Loucy (cell line): Measurements from ENCODE around the gene MYCBP.

Experiments
- EZH2phosphoT487 ChIP-seq: fragments of 200-600 bp; IDR thresholded peaks from 2 replicates; pipeline ENCODE4 v1.6.1; 2018; ENCODE audit warnings: antibody characterized with exemption, mild to moderate bottlenecking, moderate library complexity, borderline replicate concordance
- TF ChIP-seq, protein P1 (sequence below): fragments of 200-600 bp; sonication (generic); conservative IDR thresholded peaks from 2 replicates; pipeline ENCODE4 v1.5.1; 2014; ENCODE audit warnings: mild to moderate bottlenecking, antibody characterized with exemption, low read length

DNA sequence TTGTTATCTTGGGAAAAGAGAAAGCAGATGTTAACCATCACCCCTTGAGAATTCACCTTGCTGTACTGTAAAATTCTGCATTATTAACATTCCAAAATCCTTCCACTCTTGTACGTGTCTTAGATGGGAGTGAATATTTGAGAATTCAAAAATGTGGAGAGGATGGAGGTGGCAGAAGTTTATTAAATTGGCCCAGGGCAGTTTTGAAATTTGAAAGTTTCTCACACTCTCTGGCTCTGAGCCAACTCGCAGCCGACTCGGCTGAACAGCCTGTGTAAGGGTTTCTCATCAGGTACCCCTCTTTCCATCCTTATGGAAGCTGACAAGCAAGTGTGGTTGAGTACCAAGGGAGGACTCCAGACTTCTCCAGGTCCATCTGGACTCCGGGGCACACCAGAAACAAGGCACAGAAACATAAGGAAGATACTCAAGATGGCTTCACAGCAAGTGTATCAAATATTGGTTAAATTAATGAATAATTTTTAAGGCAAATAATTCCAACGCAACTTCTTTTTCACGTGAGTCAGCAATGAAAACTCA lies 58.6 kb downstream of the MYCBP start:
- TF ChIP-seq, protein P1, sequence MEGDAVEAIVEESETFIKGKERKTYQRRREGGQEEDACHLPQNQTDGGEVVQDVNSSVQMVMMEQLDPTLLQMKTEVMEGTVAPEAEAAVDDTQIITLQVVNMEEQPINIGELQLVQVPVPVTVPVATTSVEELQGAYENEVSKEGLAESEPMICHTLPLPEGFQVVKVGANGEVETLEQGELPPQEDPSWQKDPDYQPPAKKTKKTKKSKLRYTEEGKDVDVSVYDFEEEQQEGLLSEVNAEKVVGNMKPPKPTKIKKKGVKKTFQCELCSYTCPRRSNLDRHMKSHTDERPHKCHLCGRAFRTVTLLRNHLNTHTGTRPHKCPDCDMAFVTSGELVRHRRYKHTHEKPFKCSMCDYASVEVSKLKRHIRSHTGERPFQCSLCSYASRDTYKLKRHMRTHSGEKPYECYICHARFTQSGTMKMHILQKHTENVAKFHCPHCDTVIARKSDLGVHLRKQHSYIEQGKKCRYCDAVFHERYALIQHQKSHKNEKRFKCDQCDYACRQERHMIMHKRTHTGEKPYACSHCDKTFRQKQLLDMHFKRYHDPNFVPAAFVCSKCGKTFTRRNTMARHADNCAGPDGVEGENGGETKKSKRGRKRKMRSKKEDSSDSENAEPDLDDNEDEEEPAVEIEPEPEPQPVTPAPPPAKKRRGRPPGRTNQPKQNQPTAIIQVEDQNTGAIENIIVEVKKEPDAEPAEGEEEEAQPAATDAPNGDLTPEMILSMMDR, result no peak
- TF ChIP-seq EZH2phosphoT487, result no peak
